Activated naive CD4-positive, alpha-beta T cell treated with anti-CD3 and anti-CD28 coated beads, Interleukin-2, amount 50 U/mL, for 16 hours (primary cell): Measurements from ENCODE around the gene CDS1.
"Not testable (repeated sequence)": the region's sequence is repeated elsewhere in the genome, so short reads cannot be mapped to it uniquely, and the experiment has no call there.

Source experiments
- DNase-seq: peaks from one replicate; pipeline ENCODE4 v3.0.0-alpha.2; 2020

Gene CDS1

DNA sequence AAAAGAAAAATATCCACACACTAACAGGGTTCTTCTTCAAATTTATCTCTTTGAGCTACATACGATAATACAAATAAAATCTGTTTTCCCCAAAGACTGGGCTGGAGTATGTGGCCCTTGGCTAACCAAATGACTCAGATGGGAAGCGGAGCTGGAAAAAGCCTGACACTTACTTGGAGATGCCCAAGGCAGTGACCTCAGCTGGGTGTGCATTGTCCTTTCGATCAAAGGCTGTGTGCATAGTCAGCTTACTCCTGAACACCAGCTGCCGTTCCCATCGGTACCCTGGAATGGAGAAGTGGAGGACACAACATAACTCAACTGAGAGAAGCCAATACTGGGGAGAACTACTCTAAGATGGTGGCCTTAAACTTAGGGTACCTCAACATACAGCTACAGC is 95.1 kb downstream of the CDS1 start:
- no peak for DNase-seq

DNA sequence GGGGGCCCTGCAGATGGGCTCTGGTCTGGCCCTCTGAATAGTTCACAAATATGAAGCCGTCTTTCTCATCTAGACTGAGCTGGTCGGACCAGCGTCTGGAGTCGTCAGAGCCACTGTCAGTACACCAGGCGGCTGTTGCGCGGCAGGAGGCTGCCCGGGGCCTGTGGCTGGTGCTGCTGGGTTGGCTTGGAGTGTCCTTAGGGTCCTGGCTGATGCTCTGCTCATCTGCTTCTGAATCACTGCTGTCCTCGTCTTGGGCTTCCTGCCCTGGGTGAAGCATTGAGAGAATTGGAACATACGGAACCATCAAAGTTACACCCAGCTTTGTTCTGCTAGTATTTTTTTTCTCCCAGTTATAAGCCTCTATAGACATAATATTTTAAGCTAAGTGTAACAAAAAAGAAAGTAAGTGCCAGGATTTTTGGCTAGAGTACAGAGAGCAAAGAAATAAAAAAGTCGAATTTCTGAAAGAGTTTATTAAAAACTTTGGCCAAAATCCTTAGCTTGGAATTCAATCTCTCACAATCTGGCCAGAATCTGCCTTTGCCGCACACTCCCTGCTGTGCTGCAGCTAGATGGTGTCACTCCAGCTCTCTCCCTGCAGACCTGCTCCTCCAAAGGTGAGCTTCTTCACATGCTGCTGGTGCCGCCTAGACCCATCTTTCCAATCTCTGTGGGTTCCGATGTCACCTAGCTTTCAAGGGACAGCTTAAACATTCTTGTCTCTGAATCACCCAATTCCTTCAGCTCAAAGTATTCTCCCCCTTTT is 96.2 kb downstream of the CDS1 start:
- DNase-seq, result no peak

DNA sequence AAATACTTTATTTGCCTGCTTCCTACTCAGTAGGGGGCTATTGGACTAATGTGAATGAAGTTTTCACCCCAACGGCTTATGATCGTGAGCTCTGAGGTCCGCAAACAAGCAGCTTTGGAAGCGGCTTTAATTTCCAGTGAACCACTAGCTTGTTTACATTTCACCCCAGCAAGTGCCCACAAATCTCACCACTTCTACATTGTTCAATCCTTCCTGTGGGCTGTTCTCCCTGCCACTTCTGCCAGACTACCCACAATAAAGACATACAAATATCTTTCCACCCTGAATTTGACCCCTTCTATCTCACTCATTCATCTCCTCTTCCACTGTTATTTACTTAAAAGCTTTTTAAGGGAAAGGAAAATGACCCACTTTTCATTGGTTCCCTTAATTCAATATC is 98.0 kb downstream of the CDS1 start:
- DNase-seq, result no peak

DNA sequence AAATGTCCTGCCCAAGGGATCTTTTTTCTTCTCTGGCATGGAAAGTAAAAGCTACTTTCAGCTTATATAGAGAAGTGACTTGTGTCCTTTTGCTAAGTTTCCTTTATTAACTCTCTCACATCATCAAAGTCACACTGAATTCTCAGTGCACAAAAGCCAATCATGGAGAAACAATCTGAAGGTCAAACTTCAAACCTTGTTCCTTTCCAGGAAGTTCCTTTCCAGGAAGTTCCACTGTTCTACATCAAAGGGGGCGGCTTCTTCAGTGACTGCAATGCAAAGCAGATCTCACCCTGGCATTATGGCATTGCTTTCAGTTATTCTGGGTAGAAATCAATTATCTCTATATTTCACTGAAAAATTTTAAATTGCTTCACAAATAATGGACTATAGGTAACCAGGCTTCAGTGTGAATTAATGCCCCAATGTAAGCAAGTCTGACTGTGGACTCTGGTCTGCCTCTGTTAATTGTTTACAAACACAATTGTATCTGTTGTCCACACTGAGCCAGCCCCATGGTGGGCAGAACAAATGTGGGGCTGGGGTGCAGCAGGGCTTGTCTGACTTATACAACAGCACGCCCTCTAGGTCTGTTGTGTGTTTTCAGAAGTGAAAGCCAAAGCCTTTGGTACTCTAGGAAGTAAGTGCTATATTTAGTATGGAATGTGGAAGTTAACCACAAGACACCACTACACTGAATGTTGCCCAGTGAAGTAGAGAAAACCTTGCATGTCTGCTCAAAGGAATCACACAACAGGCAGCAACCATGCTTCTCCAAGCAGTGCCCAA is 98.8 kb downstream of the CDS1 start:
- no peak for DNase-seq

DNA sequence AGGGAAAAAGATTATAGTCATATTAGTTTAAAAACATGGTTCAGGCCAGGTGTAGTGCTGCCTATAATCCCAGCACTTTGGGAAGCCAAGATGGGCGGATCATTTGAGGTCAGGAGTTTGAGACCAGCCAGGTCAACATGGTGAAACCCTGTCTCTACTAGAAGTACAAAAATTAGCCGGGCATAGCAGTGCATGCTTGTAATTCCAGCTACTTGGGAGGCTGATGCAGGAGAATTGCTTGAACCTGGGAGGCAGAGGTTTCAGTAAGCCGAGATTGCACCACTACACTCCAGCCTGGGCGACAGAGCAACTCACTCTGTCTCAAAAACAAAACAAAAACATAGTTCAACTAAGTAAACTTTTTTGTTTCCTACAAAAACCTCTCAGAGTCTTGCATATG is 99.7 kb downstream of the CDS1 start:
- DNase-seq, result not testable (repeated sequence)

DNA sequence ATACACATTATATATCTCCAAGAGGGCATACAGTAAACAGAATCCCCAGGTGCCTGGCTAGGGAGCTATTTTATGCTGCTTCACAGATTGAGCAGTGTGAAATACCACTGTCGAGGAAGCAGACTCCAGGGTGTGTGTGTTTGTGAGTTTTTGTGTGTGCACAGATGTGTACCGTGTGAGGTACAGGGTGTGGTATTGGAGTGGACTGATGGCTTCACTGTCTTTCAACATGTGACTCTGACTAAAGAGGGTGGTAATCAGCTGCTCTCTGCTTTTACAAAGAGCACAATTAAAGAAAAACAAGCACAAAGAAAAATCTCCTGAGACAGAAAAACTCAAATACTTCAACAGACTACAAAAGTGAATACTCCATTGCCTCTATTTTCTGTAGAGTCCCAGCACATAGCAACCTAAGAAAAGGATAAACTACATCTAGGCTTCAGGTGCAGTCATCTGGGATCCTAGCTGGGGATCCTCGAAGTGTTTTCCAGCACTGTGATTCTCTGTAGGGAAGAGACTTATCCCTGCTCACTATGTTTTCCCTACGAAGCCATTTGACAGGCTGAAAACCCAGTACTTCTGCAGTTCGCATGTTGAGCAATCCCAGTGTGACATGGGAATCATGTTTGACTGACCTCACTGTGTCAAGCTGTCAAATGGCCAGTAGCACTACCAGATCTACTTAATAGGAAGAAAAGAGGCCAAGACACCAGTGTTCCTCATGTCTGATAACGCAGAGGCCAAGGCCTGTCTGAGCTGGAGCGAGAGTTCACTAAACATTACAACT is 100.3 kb downstream of the CDS1 start:
- DNase-seq, result no peak

DNA sequence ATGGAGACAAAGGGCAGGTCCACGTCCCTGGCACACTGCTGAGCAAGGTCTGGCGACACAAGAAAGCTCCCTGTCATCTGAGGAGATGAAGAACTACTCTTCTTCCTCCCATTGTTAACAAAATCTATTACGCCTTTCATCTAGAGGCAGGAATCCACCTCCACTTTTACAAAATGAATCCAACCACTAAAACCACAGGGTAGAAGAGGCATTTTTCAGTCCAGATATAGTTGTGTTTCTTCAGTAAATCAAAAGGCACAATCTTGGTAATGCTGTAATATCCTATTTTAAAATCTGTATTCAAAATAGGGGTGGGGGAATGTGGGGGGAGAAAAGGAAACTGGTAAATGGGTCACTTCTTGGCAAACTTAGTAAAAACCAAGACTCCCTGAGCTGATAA is 101.4 kb downstream of the CDS1 start:
- DNase-seq, result no peak

DNA sequence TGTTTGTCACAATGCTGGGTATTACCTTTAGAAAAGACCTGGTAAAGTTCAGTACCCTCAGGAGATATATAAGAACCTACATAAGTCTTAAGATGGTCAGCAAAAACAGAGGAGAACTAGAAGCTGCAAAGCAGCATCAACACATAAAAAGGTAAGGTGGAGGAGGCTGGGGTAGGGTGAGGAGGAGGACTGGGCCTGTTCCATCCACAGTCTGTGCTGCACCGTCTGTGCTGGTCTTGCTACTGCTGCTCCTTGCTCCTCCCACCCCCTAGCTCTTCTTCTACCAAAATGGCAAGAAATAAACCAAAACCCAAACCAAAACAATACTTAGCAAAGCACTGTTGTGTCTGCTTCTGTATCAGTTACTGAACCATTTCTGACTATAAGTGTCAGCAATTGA is 102.2 kb downstream of the CDS1 start:
- DNase-seq, result no peak

DNA sequence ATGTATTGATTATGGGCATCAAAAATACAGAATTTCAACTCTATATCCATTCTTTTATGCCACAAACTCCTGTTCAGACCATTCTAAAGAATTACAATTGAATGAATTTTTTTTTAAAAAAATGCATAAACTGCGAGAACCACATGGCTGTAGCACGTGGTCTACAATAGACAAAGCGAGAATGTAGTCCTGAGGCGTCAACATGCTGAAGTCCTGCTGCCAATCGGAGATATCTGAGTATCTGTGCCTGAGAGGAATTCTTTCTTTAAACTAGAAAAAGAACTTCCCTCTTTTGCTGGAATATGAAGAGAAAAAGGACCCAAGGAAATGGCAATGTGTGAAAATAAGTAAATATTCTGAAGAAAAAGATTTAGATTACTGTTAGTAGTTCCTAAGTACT is 105.7 kb downstream of the CDS1 start:
- no peak for DNase-seq

DNA sequence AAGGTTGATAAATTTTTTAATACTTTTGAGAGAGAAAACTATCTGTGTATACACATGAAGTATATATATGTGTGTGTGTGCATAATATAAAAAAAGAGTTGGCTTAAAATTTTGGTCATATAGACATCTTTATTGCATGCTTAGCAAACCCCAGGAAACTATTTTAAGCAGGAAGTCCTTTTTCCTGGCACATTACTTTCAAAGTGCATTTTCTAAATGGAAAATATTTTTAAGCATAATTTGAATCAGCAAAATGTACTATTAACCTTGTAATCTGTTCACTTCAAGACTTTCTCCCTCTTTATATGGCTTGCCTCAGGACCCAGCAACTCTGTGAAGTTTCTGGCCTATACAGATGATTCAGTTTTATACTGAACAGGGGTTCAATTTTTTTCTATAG is 106.3 kb downstream of the CDS1 start:
- DNase-seq, result no peak

DNA sequence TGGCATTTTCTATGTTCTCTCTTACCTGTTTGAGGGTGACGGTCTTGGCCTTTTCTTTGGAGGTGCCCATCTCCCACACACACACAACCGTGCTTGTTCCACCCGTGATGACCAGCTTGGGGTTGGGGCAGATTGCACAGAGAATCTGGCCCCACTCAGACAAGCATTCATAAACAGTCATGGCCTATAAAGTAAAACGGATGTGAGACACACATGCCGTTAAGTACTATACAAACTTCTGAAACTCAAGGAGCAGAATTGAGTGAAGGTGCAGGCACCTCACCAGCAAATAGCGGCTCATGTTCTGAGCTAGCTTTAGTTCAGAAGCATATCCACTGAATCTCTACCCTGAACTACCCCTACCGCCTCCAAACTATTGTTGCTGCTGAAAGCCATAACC is 107.6 kb downstream of the CDS1 start:
- DNase-seq, result no peak

DNA sequence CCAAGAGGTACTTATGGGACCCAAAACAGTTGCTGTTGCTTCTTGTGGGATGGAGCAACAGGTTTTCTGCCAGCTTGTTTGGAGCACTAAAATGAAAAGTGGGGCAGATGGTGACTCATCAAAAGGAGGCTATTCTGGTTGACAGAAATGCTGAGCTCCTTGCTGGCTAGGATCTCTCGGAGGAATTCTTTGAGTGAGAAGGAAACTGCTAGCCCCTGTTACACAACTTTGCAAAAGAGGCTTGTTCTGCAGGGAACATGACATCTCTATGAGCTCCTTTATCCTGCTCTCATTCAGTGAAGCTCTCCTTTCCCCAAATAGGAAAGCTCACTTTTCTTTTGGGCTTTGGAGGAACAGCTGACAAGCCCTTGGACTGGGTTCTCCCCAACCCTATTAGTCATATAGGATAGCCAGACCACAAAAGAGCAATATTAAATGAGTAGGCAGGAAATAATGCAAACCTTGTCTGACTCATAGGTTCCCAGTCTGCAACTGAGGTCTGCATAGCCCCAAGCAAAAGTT is 108.3 kb downstream of the CDS1 start:
- DNase-seq, result no peak

DNA sequence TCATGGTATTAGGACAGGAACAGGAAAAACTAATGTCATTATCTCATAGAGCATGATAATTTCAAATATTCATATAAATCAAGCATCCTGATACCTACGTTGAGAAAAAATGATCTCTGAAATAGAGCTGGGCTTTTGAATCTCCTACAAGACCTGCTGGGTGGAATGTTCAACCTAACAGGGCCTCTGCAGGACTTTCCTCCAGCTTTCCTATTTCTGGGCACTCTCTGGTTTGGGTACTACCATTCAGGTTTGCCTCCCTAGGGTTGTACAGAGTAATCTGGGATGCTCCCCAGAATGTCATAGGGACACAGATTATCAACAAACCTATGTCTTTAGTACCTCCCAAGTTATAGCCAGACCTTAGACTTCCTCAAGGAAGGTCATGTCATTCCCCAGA is 108.9 kb downstream of the CDS1 start:
- no peak for DNase-seq

DNA sequence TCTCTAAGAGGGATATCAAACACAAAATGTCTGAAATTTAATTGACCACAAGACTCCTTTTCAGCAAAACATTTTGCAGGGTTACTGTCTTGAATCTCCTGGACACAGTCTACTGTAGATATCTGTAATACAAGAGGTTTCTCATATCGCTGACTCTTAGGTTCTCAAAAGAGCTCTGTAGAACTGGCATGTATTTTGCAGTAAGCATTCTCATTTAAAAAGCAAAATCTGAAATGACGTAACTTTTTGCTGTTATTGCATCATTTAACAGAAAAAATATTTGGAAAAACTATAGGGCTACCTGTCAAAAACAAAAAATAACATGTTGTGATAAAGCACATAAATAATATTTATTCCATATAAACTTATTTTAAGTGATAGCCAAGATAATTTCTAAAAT is 114.2 kb downstream of the CDS1 start:
- DNase-seq, result no peak

DNA sequence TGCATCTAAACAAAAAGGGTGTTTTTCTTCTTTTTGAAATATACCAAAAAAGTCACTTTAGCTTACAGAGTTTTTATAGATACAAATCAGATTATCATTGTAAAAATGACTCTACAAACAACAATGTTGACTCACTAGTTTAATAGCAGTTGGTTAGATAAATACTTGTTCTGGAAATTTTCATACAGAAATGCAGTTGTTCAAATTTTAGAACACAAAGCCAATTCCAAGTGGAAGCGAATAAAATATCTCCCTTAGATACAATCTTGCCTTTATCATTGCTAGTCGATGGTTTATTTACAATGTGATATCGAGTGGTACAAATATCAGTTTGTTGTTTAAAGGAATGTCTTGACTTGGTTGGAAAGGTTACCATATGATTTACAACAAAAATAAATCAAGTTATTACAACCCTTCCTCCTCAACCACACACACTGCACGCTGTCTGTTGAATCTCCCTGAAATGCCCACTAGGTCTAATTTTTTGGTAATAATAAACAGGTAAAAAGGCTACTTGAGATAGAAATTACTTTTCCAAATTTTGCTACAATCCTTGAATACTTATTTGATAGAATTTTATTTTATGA is 114.8 kb downstream of the CDS1 start:
- DNase-seq, result no peak

DNA sequence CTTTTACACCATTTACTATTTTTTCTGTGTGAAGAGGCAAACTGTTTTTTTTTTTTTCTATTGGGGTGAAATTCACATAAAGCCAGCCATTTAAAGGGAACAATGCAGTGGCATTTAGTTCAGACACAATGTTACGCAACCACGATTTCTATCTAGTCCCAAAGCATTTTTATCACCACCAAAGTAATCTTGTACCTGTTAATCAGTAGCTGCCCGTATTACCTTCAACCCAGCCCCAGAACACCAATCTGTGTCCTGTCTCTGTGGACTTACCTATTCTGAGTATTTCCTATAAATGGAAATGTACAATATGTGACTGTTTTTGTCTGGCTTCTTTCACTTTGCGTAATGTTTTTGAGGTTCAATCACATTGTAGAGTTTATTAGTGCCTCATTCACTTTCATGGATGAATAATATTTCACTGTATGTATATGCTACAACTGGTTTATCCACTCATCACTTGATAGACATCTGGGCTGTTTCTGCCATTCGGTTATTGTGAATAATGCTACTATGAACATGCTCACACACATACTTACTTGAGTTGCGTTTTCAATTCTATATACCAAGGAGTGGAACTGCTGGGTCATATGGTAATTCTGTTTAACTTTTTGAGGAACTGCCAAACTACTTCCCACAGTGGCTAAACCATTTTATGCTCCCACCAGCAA is 116.2 kb downstream of the CDS1 start:
- no peak for DNase-seq
